Stimulated activated CD8-positive, alpha-beta memory T cell treated with anti-CD3 and anti-CD28 coated beads, Interleukin-4, amount 100 ng/mL, for 48 hours (primary cell): ENCODE data around the gene KIF4B.

Experiments
- DNase-seq: peaks from one replicate; pipeline ENCODE4 v3.0.0-alpha.2; 2020

The KIF4B gene

GRCh38 chr5:155064580-155064979, 51.0 kb downstream of the KIF4B start:
- no peak for DNase-seq

GRCh38 chr5:155066886-155067595, 53.5 kb downstream of the KIF4B start:
- DNase-seq = no peak
